ENCODE results near the gene EXT2.

EXT2 gene

GRCh38 chr11:44113572-44113971, 18.1 kb downstream of the EXT2 start:
- H3K27ac ChIP-seq (ENCODE audit: low read length): no peak overlapping the region
- H3K9me3 ChIP-seq (ENCODE audit: control insufficient read depth, low read depth, low read length): no peaks in the 10 kb centered on the region
- no peak overlapping the region for H3K9ac ChIP-seq (ENCODE audit: low read length)
- no peaks in the 10 kb centered on the region for H3K27me3 ChIP-seq (ENCODE audit: control insufficient read depth, insufficient read depth, low read length)
- H3K4me1 ChIP-seq (ENCODE audit: control insufficient read depth, low read depth, low read length): peaks cover 4% of the 10 kb centered on the region
- no peak overlapping the region for H3K4me3 ChIP-seq (ENCODE audit: low read length)
- H3K36me3 ChIP-seq (ENCODE audit: control insufficient read depth, low read depth, low read length): peaks cover 18% of the 10 kb centered on the region

GRCh38 chr11:44116234-44116830, 20.9 kb downstream of the EXT2 start:
- Histone ChIP-seq H3K9ac (ENCODE audit: low read length) (no peak overlapping the region), H3K4me1 (ENCODE audit: control insufficient read depth, low read depth, low read length) (peaks cover 4% of the 10 kb centered on the region), H3K9me3 (ENCODE audit: control insufficient read depth, low read depth, low read length) (no peaks in the 10 kb centered on the region), H3K27me3 (ENCODE audit: control insufficient read depth, insufficient read depth, low read length) (no peaks in the 10 kb centered on the region), H3K4me3 (ENCODE audit: low read length) (no peak overlapping the region), H3K36me3 (ENCODE audit: control insufficient read depth, low read depth, low read length) (peaks cover 21% of the 10 kb centered on the region), H3K27ac (ENCODE audit: low read length) (no peak overlapping the region)

- no peak overlapping the region for H3K4me3 ChIP-seq (ENCODE audit: low read length)
- H3K27me3 ChIP-seq (ENCODE audit: control insufficient read depth, insufficient read depth, low read length): no peaks in the 10 kb centered on the region
- H3K36me3 ChIP-seq (ENCODE audit: control insufficient read depth, low read depth, low read length): peaks cover 14% of the 10 kb centered on the region
- H3K4me1 ChIP-seq (ENCODE audit: control insufficient read depth, low read depth, low read length): no peaks in the 10 kb centered on the region
- no peak overlapping the region for H3K27ac ChIP-seq (ENCODE audit: low read length)
- no peak overlapping the region for H3K9ac ChIP-seq (ENCODE audit: low read length)
- H3K9me3 ChIP-seq (ENCODE audit: control insufficient read depth, low read depth, low read length): no peaks in the 10 kb centered on the region
Measured at GRCh38 chr11:44120169-44120568, 24.7 kb downstream of the EXT2 start.

GRCh38 chr11:44125598-44125997, 30.1 kb downstream of the EXT2 start:
- no peaks in the 10 kb centered on the region for H3K4me1 ChIP-seq (ENCODE audit: control insufficient read depth, low read depth, low read length)
- no peak overlapping the region for H3K27ac ChIP-seq (ENCODE audit: low read length)
- no peaks in the 10 kb centered on the region for H3K27me3 ChIP-seq (ENCODE audit: control insufficient read depth, insufficient read depth, low read length)
- H3K4me3 ChIP-seq (ENCODE audit: low read length): no peak overlapping the region
- peaks cover 19% of the 10 kb centered on the region for H3K36me3 ChIP-seq (ENCODE audit: control insufficient read depth, low read depth, low read length)
- H3K9ac ChIP-seq (ENCODE audit: low read length): no peak overlapping the region
- H3K9me3 ChIP-seq (ENCODE audit: control insufficient read depth, low read depth, low read length): no peaks in the 10 kb centered on the region

- Histone ChIP-seq H3K9me3 (ENCODE audit: control insufficient read depth, low read depth, low read length) (no peaks in the 10 kb centered on the region), H3K4me1 (ENCODE audit: control insufficient read depth, low read depth, low read length) (no peaks in the 10 kb centered on the region), H3K27ac (ENCODE audit: low read length) (no peak overlapping the region), H3K27me3 (ENCODE audit: control insufficient read depth, insufficient read depth, low read length) (no peaks in the 10 kb centered on the region), H3K9ac (ENCODE audit: low read length) (no peak overlapping the region), H3K36me3 (ENCODE audit: control insufficient read depth, low read depth, low read length) (peaks cover 19% of the 10 kb centered on the region), H3K4me3 (ENCODE audit: low read length) (no peak overlapping the region)
Measured at GRCh38 chr11:44126304-44126703, 30.8 kb downstream of the EXT2 start.

GRCh38 chr11:44127130-44127529, 31.7 kb downstream of the EXT2 start:
- no peak overlapping the region for H3K27ac ChIP-seq (ENCODE audit: low read length)
- H3K4me1 ChIP-seq (ENCODE audit: control insufficient read depth, low read depth, low read length): no peaks in the 10 kb centered on the region
- H3K9me3 ChIP-seq (ENCODE audit: control insufficient read depth, low read depth, low read length): no peaks in the 10 kb centered on the region
- no peaks in the 10 kb centered on the region for H3K27me3 ChIP-seq (ENCODE audit: control insufficient read depth, insufficient read depth, low read length)
- no peak overlapping the region for H3K4me3 ChIP-seq (ENCODE audit: low read length)
- no peak overlapping the region for H3K9ac ChIP-seq (ENCODE audit: low read length)
- H3K36me3 ChIP-seq (ENCODE audit: control insufficient read depth, low read depth, low read length): peaks cover 19% of the 10 kb centered on the region

GRCh38 chr11:44128729-44129128, 33.3 kb downstream of the EXT2 start:
- Histone ChIP-seq H3K4me3 (ENCODE audit: low read length) (no peak overlapping the region), H3K36me3 (ENCODE audit: control insufficient read depth, low read depth, low read length) (peaks cover 19% of the 10 kb centered on the region), H3K4me1 (ENCODE audit: control insufficient read depth, low read depth, low read length) (no peaks in the 10 kb centered on the region), H3K9ac (ENCODE audit: low read length) (no peak overlapping the region), H3K27me3 (ENCODE audit: control insufficient read depth, insufficient read depth, low read length) (no peaks in the 10 kb centered on the region), H3K9me3 (ENCODE audit: control insufficient read depth, low read depth, low read length) (no peaks in the 10 kb centered on the region), H3K27ac (ENCODE audit: low read length) (no peak overlapping the region)

- Histone ChIP-seq H3K9me3 (ENCODE audit: control insufficient read depth, low read depth, low read length) (no peaks in the 10 kb centered on the region), H3K4me1 (ENCODE audit: control insufficient read depth, low read depth, low read length) (no peaks in the 10 kb centered on the region), H3K4me3 (ENCODE audit: low read length) (no peak overlapping the region), H3K27me3 (ENCODE audit: control insufficient read depth, insufficient read depth, low read length) (no peaks in the 10 kb centered on the region), H3K27ac (ENCODE audit: low read length) (no peak overlapping the region), H3K36me3 (ENCODE audit: control insufficient read depth, low read depth, low read length) (peaks cover 14% of the 10 kb centered on the region), H3K9ac (ENCODE audit: low read length) (no peak overlapping the region)
Measured at GRCh38 chr11:44130751-44131150, 35.3 kb downstream of the EXT2 start.

GRCh38 chr11:44133335-44133946, 38.0 kb downstream of the EXT2 start:
- H3K9me3 ChIP-seq (ENCODE audit: control insufficient read depth, low read depth, low read length): no peaks in the 10 kb centered on the region
- H3K36me3 ChIP-seq (ENCODE audit: control insufficient read depth, low read depth, low read length): no peaks in the 10 kb centered on the region
- H3K4me3 ChIP-seq (ENCODE audit: low read length): no peak overlapping the region
- H3K9ac ChIP-seq (ENCODE audit: low read length): no peak overlapping the region
- H3K27ac ChIP-seq (ENCODE audit: low read length): no peak overlapping the region
- H3K27me3 ChIP-seq (ENCODE audit: control insufficient read depth, insufficient read depth, low read length): no peaks in the 10 kb centered on the region
- H3K4me1 ChIP-seq (ENCODE audit: control insufficient read depth, low read depth, low read length): no peaks in the 10 kb centered on the region

- Histone ChIP-seq H3K27ac (ENCODE audit: low read length) (no peak overlapping the region), H3K36me3 (ENCODE audit: control insufficient read depth, low read depth, low read length) (no peaks in the 10 kb centered on the region), H3K4me1 (ENCODE audit: control insufficient read depth, low read depth, low read length) (no peaks in the 10 kb centered on the region), H3K4me3 (ENCODE audit: low read length) (no peak overlapping the region), H3K27me3 (ENCODE audit: control insufficient read depth, insufficient read depth, low read length) (no peaks in the 10 kb centered on the region), H3K9me3 (ENCODE audit: control insufficient read depth, low read depth, low read length) (no peaks in the 10 kb centered on the region), H3K9ac (ENCODE audit: low read length) (no peak overlapping the region)
Measured at GRCh38 chr11:44134625-44135024, 39.1 kb downstream of the EXT2 start.

GRCh38 chr11:44136176-44136945, 40.9 kb downstream of the EXT2 start:
- no peak overlapping the region for H3K9ac ChIP-seq (ENCODE audit: low read length)
- no peak overlapping the region for H3K4me3 ChIP-seq (ENCODE audit: low read length)
- H3K9me3 ChIP-seq (ENCODE audit: control insufficient read depth, low read depth, low read length): no peaks in the 10 kb centered on the region
- H3K36me3 ChIP-seq (ENCODE audit: control insufficient read depth, low read depth, low read length): no peaks in the 10 kb centered on the region
- H3K4me1 ChIP-seq (ENCODE audit: control insufficient read depth, low read depth, low read length): no peaks in the 10 kb centered on the region
- H3K27me3 ChIP-seq (ENCODE audit: control insufficient read depth, insufficient read depth, low read length): no peaks in the 10 kb centered on the region
- H3K27ac ChIP-seq (ENCODE audit: low read length): no peak overlapping the region

GRCh38 chr11:44137057-44137456, 41.6 kb downstream of the EXT2 start:
- H3K27me3 ChIP-seq (ENCODE audit: control insufficient read depth, insufficient read depth, low read length): no peaks in the 10 kb centered on the region
- H3K9ac ChIP-seq (ENCODE audit: low read length): no peak overlapping the region
- no peaks in the 10 kb centered on the region for H3K9me3 ChIP-seq (ENCODE audit: control insufficient read depth, low read depth, low read length)
- H3K4me1 ChIP-seq (ENCODE audit: control insufficient read depth, low read depth, low read length): no peaks in the 10 kb centered on the region
- H3K36me3 ChIP-seq (ENCODE audit: control insufficient read depth, low read depth, low read length): no peaks in the 10 kb centered on the region
- no peak overlapping the region for H3K4me3 ChIP-seq (ENCODE audit: low read length)
- H3K27ac ChIP-seq (ENCODE audit: low read length): no peak overlapping the region

Measured in iPS-18a (cell line).